ENCODE measurements around the gene PLXNA3. TPM values are rescaled to one million over a fixed set of nuclear protein-coding genes. Genes with fewer than 3 reads are reported as not detected.

Gene PLXNA3
- total RNA-seq, 1 experiment from 2014 or later, result 36.3 TPM

- no peak overlapping the region for H3K18ac ChIP-seq (ENCODE audit: insufficient read length, low read depth, low read length)
- H3K14ac ChIP-seq (ENCODE audit: insufficient read depth, low read length), result no peak overlapping the region
- no peak overlapping the region for H2AK5ac ChIP-seq (ENCODE audit: insufficient read length, low read length)
- no peaks in the 10 kb centered on the region for H3K27me3 ChIP-seq (ENCODE audit: insufficient read depth, low read length)
- no peak overlapping the region for H3K56ac ChIP-seq (ENCODE audit: insufficient read length, low read depth, low read length)
- WGBS (ENCODE audit: extremely low coverage, insufficient read length, low lambda C conversion rate), result no CpG with 5 or more reads among the region's 13 CpGs
- no peak overlapping the region for H3T11ph ChIP-seq (ENCODE audit: low read length)
- Mint-ChIP-seq H3K36me3 (ENCODE audit: insufficient read depth in 1 of 3, low read depth in 3 of 3) (peaks cover 30 to 44% (median 34%) of the 10 kb centered on the region in 3 experiments), H3K4me3 (no peak overlapping the region), H3K27me3 (ENCODE audit: low read depth) (no peaks in the 10 kb centered on the region; the same call in 1 of the 2 replicates), H3K4me1 (no peaks in the 10 kb centered on the region), H3K9me3 (peaks cover 63 to 72% of the 10 kb centered on the region in 2 experiments), H3K27ac (no peak overlapping the region)
- H4K5ac ChIP-seq (ENCODE audit: insufficient read length, low read depth, low read length), result no peak overlapping the region
- H4K8ac ChIP-seq (replicated peaks; ENCODE audit: insufficient read length, low read depth, low read length), result no peak overlapping the region
- no peak for DNase-seq
- H3K27ac ChIP-seq (ENCODE audit: insufficient read length, low read depth, low read length), result no peak overlapping the region
- no peak overlapping the region for H2BK15ac ChIP-seq (ENCODE audit: low read depth, low read length)
- H3K4ac ChIP-seq (ENCODE audit: low read depth, low read length), result no peak overlapping the region
- H2BK20ac ChIP-seq (ENCODE audit: low read depth, low read length, poor library complexity, severe bottlenecking), result no peak overlapping the region
- peaks cover 12% of the 10 kb centered on the region for H3K9me3 ChIP-seq (ENCODE audit: control insufficient read depth, low read depth, low read length)
- H2AFZ ChIP-seq (ENCODE audit: low read length), result no peak overlapping the region
- no peaks in the 10 kb centered on the region for H3K23me2 ChIP-seq (ENCODE audit: insufficient read length, low read depth, low read length, poor library complexity, severe bottlenecking)
- no peak overlapping the region for H2BK12ac ChIP-seq (ENCODE audit: insufficient read length, low read depth, low read length)
- H2BK5ac ChIP-seq (ENCODE audit: insufficient read length, low read length), result no peak overlapping the region
- H4K20me1 ChIP-seq (ENCODE audit: control insufficient read depth, insufficient read depth, insufficient read length), result no peaks in the 10 kb centered on the region
- H3K79me1 ChIP-seq (ENCODE audit: insufficient read depth, low read depth, low read length, poor library complexity, severe bottlenecking), result no peaks in the 10 kb centered on the region
- TF ChIP-seq, protein P1, sequence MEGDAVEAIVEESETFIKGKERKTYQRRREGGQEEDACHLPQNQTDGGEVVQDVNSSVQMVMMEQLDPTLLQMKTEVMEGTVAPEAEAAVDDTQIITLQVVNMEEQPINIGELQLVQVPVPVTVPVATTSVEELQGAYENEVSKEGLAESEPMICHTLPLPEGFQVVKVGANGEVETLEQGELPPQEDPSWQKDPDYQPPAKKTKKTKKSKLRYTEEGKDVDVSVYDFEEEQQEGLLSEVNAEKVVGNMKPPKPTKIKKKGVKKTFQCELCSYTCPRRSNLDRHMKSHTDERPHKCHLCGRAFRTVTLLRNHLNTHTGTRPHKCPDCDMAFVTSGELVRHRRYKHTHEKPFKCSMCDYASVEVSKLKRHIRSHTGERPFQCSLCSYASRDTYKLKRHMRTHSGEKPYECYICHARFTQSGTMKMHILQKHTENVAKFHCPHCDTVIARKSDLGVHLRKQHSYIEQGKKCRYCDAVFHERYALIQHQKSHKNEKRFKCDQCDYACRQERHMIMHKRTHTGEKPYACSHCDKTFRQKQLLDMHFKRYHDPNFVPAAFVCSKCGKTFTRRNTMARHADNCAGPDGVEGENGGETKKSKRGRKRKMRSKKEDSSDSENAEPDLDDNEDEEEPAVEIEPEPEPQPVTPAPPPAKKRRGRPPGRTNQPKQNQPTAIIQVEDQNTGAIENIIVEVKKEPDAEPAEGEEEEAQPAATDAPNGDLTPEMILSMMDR (conservative IDR thresholded peaks at IDR 0.05), result no peak
- no peak overlapping the region for H3K9ac ChIP-seq (ENCODE audit: extremely low read depth, insufficient read length, low read length)
- no peak overlapping the region for H2BK120ac ChIP-seq (ENCODE audit: low read depth, low read length, poor library complexity, severe bottlenecking)
- H4K91ac ChIP-seq (ENCODE audit: insufficient read length, low read depth, low read length), result no peak overlapping the region
- H3K4me2 ChIP-seq (ENCODE audit: insufficient read depth, insufficient read length, low read length), result no peak overlapping the region
- no peaks in the 10 kb centered on the region for H3K79me2 ChIP-seq (ENCODE audit: insufficient read depth, low read length)
- H3K4me1 ChIP-seq (ENCODE audit: insufficient read depth, low read length), result no peaks in the 10 kb centered on the region
- no peak overlapping the region for H3K23ac ChIP-seq (ENCODE audit: insufficient read length, low read depth, low read length)
Observed at GRCh38 chrX:154508384-154508745, 50.3 kb downstream of the PLXNA3 start.
